Coronary artery (tissue), 2 donors: ENCODE results near the gene PPARD.
"Not testable (repeated sequence)": the region's sequence is repeated elsewhere in the genome, so short reads cannot be mapped to it uniquely, and the experiment has no call there.

ENCODE experiments used
- DNase-seq: peaks from one replicate; pipeline ENCODE4 v3.0.0-alpha.2; 2017; ENCODE audit warnings: low spot score
- H3K27ac ChIP-seq, 2 donors: fragments of 200-600 bp; sonication (generic); one replicate each; pipeline ENCODE4 v1.5.1; 2016 to 2019
- H3K4me3 ChIP-seq: fragments of 200-600 bp; sonication (generic); 2 replicates; pipeline ENCODE4 v1.5.1; 2016; ENCODE audit warnings: mild to moderate bottlenecking, moderate library complexity
- CTCF ChIP-seq: fragments of 200-600 bp; sonication (generic); IDR thresholded peaks from one replicate; pipeline ENCODE4 v1.5.1; 2019; ENCODE audit warnings: antibody characterized with exemption

PPARD gene

DNA sequence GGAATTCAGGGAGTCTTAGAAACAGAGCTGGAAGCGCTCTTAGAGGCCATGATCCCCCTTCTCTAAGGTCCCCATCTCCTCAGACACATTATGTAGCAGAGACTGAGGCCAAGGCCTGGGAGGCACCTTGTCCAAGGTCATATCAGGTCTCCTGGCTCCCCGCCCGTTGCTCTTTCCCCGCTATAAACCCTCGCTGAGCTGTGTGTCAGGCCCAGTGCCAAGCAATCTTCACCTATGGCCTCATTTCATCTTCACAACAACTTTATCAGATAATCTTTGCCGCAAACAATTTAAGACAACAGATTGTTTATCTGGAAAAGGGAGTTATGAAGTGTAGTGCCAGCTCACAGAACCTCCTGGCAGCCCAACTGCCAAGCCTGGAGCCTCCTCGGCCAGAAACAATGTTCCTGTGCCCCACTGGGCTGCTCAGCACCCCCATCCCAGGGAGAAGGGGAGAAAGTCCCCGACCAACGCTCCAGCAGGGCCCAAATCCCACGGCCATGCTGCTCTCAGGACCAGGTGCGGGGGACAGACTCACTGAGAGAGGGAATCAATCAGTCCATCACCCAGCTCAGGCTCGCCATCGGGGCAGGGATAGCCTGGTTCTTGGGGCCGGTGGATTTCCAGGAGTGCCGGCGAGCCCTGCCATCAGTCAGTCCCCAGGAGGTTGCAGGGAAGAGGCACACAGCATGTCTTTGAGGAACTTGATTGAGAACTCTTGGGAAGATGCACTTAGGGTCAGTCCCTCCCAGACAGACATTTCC is 92.9 kb downstream of the PPARD start:
- no peak for TF ChIP-seq CTCF
- Histone ChIP-seq H3K27ac (no peak overlapping the region), H3K4me3 (no peak overlapping the region)
- DNase-seq, result no peak

- TF ChIP-seq CTCF, result no peak
- no peak for DNase-seq
- Histone ChIP-seq H3K4me3 (no peak overlapping the region), H3K27ac (no peak overlapping the region)
Measured at GRCh38 chr6:35436071-35436857, 93.9 kb downstream of the PPARD start.

DNA sequence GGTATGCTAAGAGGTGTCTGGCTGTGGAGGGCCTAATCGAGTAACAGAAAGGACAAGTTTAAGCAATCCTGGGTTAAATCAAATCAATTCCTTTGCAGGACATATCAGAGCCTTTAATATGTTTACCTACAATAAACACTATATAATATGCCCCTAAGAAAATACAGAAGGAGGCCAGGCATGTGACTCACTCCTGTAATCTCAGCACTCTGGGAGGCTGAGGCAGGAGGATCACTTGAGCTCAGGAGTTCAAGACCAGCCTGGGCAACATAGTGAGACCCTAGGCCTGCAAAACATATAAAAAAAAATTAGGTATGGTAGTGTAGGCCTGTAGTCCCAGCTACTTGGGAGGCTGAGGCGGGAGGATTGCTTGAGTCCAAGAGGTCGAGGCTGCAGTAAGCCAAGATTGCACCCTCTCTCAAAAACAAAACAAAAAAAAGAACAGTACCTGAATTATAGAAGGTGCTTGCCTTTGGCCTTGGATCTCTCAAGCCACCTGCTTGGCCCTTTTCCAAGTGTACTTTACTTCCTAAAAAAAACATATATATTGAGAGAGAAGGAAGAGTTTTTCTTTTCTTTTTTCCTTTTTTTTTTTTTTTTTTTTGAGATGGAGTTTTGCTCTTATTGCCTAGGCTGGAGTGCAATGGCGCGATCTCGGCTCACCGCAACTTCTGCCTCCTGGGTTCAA is 96.2 kb downstream of the PPARD start:
- H3K27ac ChIP-seq, DNase-seq, H3K4me3 ChIP-seq: not testable (repeated sequence)

DNA sequence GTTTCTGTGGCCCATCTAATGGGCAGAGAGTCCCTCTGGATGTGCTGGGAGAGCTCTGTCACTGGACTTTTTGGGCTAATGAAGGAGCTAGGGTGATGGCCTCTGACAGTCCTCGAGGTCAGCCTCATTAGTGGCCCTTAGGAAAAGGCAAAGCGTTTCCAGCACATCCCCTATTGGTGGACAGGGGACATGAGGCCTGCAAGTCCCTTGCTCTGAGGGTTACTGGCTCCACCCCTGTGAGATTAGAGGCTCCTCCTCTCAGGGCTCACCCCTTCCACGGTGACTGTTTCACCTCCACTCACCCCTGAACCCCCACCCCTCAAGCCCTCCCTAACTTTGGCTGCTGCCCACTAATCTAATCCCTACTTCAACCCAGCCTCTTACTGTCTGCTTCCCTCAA is 97.0 kb downstream of the PPARD start:
- no peak for TF ChIP-seq CTCF
- H3K27ac ChIP-seq, result no peak overlapping the region
- H3K4me3 ChIP-seq, result no peak overlapping the region
- DNase-seq, result no peak

DNA sequence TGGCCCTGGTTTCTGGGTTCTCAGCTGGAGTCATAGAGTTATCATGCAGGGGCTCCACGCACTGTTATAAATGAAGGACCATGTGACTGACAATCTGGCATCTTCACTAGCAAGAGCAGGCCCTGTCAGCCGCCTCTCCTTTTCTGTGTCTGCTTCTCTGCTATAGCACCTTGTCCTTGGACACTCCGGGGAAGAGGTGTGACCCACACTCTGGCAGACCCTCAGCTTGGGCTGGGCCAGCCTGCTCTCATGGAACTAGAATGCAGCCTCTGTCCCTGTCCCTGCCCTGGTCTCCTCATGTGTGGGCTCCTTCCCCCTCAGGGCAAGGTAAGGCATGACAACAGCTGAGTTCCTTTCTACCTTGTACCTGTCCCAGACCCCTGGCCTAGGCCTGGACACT is 98.8 kb downstream of the PPARD start:
- DNase-seq, result no peak
- H3K4me3 ChIP-seq, result no peak overlapping the region

GRCh38 chr6:35441642-35442041 is 99.3 kb downstream of the PPARD start:
- no peak for TF ChIP-seq CTCF
- H3K4me3 ChIP-seq, result no peak overlapping the region
- DNase-seq, result no peak
- no peak overlapping the region for H3K27ac ChIP-seq

More for the DNA sequence above, 98.8 kb downstream of the PPARD start:
- no peak overlapping the region for H3K27ac ChIP-seq
- TF ChIP-seq CTCF, result no peak

DNA sequence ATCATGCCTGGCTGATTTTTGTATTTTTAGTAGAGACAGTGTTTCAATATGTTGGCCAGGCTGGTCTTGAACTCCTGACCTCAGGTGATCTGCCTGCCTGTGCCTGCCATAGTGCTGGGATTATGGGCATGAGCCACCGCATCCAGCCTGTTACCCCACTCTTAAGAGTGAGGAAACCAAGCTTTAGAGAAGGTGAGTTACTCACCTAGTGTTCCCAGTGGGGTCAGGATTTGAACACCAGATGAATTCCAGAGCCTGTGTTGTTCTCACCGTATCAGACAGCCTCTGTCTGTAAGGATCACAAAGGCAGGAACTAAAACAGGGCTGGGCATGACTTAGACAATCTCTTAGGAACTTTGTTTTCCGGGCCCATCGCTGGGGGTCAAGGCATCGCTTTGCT is 100.3 kb downstream of the PPARD start:
- H3K4me3 ChIP-seq, result no peak overlapping the region
- H3K27ac ChIP-seq, result no peak overlapping the region
- no peak for DNase-seq
- TF ChIP-seq CTCF, result no peak
